ENCODE measurements around the gene SFXN2.

DNA sequence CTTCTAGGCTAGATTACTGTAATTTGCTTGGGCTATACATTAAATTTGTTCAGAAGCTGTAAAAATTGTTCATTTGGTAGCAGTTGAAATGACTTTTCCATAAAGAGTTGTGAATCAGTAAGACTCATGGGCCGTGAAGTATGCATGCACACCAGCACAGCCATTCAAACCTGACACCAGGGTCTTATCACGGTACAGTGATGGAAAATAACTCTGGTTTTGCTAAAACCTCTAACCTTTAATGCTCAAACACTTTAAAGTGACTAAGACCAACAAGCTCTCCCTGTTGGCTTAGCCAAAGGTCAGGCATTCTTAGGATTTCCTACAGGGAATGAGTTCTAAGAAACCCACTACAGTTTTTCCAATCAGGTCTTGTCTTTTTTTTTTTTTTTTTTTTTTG is 11.7 kb upstream of the SFXN2 start:
- TF ChIP-seq, protein P1, sequence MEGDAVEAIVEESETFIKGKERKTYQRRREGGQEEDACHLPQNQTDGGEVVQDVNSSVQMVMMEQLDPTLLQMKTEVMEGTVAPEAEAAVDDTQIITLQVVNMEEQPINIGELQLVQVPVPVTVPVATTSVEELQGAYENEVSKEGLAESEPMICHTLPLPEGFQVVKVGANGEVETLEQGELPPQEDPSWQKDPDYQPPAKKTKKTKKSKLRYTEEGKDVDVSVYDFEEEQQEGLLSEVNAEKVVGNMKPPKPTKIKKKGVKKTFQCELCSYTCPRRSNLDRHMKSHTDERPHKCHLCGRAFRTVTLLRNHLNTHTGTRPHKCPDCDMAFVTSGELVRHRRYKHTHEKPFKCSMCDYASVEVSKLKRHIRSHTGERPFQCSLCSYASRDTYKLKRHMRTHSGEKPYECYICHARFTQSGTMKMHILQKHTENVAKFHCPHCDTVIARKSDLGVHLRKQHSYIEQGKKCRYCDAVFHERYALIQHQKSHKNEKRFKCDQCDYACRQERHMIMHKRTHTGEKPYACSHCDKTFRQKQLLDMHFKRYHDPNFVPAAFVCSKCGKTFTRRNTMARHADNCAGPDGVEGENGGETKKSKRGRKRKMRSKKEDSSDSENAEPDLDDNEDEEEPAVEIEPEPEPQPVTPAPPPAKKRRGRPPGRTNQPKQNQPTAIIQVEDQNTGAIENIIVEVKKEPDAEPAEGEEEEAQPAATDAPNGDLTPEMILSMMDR (IDR thresholded peaks at IDR 0.05) = no peak
- no peak for TF ChIP-seq POLR2A (IDR thresholded peaks at IDR 0.05)

All from adrenal gland (tissue), 5 donors.